Measurements from ENCODE around the gene PTGDR2.

Gene PTGDR2

GRCh38 chr11:60874421-60875365 is 18.9 kb upstream of the PTGDR2 start:
- no peak for DNase-seq

GRCh38 chr11:60873533-60873932 is 17.8 kb upstream of the PTGDR2 start:
- DNase-seq, result no peak

- DNase-seq, result peak in 14 of 56 donors; percentile 8 to 48 (median 36)
Observed at GRCh38 chr11:60872961-60873524, 17.3 kb upstream of the PTGDR2 start.

GRCh38 chr11:60872124-60872960 is 16.6 kb upstream of the PTGDR2 start:
- no peak for DNase-seq

GRCh38 chr11:60871378-60872061 is 15.8 kb upstream of the PTGDR2 start:
- peak in 1 of 56 donors; percentile 19 for DNase-seq

- no peak for DNase-seq
Observed at GRCh38 chr11:60870733-60871377, 15.1 kb upstream of the PTGDR2 start.

- DNase-seq, result peak in 33 of 56 donors; percentile 11 to 82 (median 47)
Observed at GRCh38 chr11:60870276-60870675, 14.5 kb upstream of the PTGDR2 start.

- no peak for DNase-seq
Observed at GRCh38 chr11:60869451-60869825, 13.7 kb upstream of the PTGDR2 start.

- DNase-seq, result no peak
Observed at GRCh38 chr11:60868682-60869450, 13.1 kb upstream of the PTGDR2 start.

- DNase-seq, result no peak
Observed at GRCh38 chr11:60867871-60868681, 12.3 kb upstream of the PTGDR2 start.

- DNase-seq, result no peak
Observed at GRCh38 chr11:60866911-60867870, 11.4 kb upstream of the PTGDR2 start, which contains the start of gene ZP1. Gene ZP1, plus strand, starts transcription at chr11:60867542. Its CDS starts 20 bp downstream, at chr11:60867562.

GRCh38 chr11:60864856-60865513 is 9.2 kb upstream of the PTGDR2 start:
- DNase-seq, result no peak

- no peak for DNase-seq
Observed at GRCh38 chr11:60863550-60864521, 8.1 kb upstream of the PTGDR2 start.

- no peak for DNase-seq
Observed at GRCh38 chr11:60862171-60862570, 6.4 kb upstream of the PTGDR2 start.

GRCh38 chr11:60860943-60861342 is 5.2 kb upstream of the PTGDR2 start:
- DNase-seq, result peak in 10 of 56 donors; percentile 12 to 49 (median 24)

Measured in nucleus accumbens (tissue), 56 donors.